LNCaP clone FGC (cell line): ENCODE results near the gene TMEM63C.

Source experiments
- DNase-seq: peaks from one replicate; pipeline ENCODE4 v3.0.0-alpha.2; 2011; ENCODE audit warnings: low read depth
- H3K4me3 ChIP-seq: 2 replicates; pipeline ENCODE4 v1.5.1; 2011; ENCODE audit warnings: mild to moderate bottlenecking, low read depth, low read length, control low read depth
- TF ChIP-seq, protein P1 (sequence below): IDR thresholded peaks from 2 replicates; pipeline ENCODE4 v1.5.1; 2012; ENCODE audit warnings: mild to moderate bottlenecking; ENCODE audit not compliant: control insufficient read depth, insufficient read depth; ENCODE audit errors: extremely low read depth

Gene TMEM63C

DNA sequence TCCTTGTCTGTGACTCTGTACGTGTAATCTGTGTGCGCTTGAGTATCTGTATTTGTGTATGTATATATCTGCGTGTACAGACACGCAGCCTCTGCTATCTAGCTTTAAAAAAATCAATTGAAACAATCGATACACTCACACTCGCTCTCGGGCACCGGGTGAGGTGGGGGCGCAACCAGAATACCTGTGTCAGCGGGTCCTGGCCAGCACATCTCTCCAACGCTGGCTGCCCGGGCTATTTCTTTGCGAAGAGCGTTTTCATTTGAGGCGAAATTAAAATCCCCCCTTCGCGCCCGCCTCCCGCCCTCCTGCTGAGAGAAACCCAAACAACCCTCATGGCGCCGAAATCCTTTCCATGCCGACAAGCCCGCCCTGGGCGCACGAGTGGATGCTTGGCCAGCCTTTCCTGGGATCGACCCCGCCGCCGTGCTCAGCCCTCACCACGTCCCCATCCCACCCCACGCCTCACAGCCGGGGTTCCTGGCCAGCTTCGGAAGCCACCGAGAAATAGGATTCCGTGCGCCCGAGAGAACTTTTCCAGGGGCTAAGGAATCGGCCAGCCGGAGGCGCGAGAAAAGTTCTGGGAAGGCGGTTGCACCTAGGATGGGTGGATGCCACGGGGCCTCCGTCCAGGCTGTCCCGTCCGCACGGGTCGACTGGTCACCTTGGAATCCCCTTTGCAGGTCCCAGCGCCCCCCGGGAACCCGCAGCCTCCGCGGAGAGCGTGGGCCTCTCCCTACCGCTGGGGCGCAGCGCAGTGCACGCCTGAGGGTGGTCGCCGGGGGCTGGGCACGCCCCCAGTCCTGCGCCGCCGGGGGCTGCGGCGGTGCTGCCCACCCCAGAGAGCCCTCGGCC lies 41.0 kb upstream of the TMEM63C start:
- H3K4me3 ChIP-seq: no peak overlapping the region
- TF ChIP-seq, protein P1, sequence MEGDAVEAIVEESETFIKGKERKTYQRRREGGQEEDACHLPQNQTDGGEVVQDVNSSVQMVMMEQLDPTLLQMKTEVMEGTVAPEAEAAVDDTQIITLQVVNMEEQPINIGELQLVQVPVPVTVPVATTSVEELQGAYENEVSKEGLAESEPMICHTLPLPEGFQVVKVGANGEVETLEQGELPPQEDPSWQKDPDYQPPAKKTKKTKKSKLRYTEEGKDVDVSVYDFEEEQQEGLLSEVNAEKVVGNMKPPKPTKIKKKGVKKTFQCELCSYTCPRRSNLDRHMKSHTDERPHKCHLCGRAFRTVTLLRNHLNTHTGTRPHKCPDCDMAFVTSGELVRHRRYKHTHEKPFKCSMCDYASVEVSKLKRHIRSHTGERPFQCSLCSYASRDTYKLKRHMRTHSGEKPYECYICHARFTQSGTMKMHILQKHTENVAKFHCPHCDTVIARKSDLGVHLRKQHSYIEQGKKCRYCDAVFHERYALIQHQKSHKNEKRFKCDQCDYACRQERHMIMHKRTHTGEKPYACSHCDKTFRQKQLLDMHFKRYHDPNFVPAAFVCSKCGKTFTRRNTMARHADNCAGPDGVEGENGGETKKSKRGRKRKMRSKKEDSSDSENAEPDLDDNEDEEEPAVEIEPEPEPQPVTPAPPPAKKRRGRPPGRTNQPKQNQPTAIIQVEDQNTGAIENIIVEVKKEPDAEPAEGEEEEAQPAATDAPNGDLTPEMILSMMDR: no peak
- no peak for DNase-seq

DNA sequence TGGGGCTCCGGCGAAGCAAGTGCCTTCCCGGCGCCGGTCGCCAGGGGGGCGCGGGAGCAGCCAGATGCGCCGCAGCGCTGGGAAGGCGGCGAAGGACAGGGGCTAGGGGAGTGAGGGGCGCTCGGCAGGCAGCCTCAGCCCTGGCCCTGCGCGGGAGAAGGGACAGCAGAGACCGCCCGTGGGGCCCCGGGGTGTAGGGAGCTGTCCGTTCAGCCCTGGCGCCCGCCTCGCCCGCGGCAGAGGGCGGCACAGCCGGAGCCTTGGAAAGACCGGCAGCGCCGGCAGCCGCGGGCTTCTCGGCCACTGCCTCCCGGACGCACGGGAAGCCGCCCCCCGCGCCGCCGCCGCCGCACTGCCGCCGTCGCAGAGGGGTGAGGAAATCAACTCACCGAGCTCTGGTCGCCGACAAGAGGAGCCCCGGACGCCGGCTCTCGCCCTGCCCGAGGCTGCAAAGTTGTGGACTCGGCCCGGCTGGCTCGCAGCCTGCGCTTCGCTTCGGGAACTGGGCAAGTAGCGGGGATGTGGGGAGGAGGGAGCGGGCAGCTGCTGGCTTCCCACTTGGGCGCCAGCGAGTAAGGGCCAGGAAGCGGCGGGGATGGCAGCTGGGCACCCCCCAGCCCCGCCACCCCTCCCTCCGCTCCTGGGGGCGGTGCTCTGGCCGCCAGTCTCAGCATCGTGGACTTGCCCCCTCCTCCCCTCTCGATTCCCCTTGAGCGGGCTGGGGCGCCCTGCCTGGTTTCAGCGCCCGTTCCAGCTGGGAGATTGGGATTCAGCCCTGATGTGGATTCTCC lies 40.2 kb upstream of the TMEM63C start, which contains the start of gene ZDHHC22:
ZDHHC22 (minus strand) TSS at position 578 of the 791 bp plus-strand sequence. CDS start 2,053 bp downstream, outside the sequence.
- no peak within 1 kb of the TSS for H3K4me3 ChIP-seq
- DNase-seq: no peak
- TF ChIP-seq, protein P1: peak; percentile 49

DNA sequence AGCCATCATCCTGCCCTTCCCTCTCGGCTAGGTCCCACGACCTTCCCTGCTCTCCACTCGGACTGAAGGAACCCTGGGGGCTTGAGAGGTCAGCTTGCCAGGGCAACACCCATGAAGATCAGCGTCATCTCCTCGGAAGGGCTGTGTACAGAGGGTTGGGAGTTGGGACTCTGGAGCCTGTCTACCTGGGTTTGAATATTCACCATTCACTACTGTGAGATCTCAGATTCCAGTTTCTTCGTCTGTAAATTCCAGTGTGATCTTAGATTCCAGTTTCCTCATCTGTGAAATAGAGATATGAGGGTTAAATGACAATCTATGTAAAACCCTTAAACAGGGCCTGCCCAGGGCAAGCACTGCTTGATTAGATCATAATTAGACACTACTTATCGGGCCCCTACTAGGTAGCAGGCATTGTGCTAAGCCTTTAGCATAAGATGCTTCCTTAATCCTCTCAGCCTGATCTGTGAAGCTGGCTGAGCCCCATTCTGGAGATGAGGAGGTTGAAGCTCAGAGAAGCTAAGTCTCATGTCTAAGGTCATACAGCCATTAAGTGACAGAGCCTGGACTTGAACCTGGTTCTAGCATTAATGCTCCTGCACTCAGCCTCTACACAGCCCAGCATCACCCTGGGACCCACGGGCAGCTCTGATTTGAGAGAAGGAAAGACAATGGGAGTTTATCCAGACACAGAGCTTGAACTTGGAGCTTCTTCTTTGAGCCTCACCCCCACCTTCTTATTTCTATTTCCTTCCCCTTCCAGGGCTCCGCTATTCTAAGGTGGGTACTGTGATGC lies 39.4 kb upstream of the TMEM63C start:
- no peak for DNase-seq
- TF ChIP-seq, protein P1: no peak
- no peak overlapping the region for H3K4me3 ChIP-seq

DNA sequence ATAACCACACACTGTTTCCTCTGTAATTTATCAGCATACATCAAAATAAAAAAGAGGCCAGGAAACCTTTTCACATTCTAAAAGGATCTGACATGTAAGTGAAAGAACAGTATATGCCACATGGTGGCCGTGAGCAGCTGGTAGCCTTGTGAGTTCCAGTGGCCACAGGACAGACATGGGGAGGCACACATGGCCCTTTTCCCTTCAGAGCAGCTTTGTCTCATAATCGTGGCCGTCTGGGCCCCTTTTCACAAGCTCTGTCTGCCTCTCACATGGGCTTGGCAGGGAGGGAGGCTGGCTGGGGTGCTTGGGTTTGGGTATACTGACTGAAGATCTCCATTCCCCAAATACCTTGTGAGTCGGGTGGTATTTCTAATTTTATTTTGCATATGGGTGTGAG lies 38.5 kb upstream of the TMEM63C start:
- TF ChIP-seq, protein P1: no peak
- no peak for DNase-seq
- H3K4me3 ChIP-seq: no peak overlapping the region

DNA sequence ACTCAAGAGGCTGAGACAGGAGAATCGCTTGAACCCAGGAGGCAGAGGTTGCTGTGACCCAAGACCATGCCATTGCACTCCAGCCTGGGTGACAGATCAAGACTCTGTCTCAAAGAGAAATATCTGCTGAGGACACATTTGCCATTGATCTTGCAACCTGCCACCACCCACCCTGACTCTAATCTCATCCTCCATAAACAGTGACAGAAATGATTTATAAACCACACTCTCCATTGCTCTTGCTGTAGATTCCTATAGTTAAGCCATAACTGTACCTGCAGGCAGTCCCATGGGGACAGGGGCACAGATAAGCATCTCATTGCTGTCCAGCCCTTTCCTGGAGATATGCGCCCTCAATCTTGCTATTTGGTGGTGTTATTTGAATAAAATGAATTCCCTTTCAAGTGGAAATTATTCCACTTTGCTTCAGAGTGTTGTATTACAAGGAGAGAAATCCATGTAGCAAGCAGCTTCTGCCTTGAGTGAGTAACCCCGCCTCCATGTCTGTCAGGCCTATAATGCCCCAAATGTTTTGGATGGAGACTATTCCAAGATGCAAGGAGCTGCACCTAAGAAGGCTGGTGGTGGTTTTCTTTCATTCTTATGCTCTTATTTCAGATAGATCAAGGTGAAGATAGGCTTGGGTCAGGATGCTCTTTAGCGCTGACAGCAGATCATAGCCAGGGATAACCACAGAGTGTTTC lies 37.0 kb upstream of the TMEM63C start:
- no peak for DNase-seq
- no peak overlapping the region for H3K4me3 ChIP-seq
- TF ChIP-seq, protein P1: no peak
